ENCODE data around the gene RFX4.
"Not testable (repeated sequence)": the region's sequence is repeated elsewhere in the genome, so short reads cannot be mapped to it uniquely, and the experiment has no call there.

The RFX4 gene

DNA sequence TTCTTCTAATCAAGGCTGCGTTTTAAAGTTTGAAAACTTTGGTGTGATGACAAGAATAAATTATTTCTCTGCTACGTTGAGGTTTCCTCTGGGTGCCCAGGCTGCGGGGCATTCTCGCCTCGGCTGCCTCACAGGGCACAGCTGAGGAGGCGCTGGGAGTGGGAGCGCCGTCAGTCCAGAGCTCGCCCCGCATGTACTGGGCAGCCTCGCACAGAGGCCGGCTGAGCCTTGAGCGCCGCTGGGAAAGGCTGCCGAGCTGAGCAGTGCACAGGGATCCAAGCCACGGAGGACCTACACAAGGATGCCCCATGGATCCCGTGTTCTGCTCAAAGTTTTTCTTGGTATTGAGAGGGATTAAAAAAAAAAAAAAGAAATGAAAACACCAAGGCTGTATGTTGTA lies 11.6 kb downstream of the RFX4 start:
- DNase-seq (ENCODE audit: low read depth) = no peak

DNA sequence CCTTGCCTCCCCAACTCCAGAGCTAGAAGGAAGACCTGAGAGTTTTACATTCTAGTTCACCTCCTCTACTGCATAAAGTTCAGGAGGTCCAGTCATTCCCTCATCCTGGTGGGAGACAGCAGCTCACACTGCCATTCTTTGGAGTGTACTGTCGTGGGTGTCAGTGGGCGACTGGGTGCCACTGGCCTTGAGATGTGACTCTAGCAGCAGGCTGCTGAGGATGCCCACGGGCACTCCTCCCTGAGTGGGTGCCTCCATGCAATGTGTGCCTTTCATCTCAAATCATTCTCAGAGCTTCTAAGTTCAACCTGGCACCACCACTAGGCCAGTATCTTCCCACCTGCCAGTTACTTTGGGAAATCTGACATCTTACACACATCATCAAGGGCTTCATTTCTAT lies 12.5 kb downstream of the RFX4 start:
- DNase-seq (ENCODE audit: low read depth) = no peak

DNA sequence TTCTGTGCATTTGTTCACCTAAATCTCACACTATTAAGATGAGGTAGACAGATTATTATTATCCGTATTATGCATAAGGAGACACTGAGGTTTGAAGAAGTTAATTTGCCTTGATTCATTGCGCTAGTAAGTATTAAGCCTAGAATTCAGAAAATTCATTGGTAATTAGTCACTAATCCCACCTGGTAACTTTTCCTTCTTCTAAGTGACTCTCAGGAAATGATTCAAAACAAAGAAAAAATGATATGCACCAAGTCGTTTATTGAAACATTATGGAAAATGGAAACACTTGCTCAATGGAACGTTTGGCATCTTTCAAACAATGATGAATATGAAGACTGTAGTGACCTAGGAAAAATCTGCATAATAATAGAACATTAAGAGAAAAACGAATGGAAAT lies 15.2 kb downstream of the RFX4 start:
- DNase-seq (ENCODE audit: low read depth) = no peak

DNA sequence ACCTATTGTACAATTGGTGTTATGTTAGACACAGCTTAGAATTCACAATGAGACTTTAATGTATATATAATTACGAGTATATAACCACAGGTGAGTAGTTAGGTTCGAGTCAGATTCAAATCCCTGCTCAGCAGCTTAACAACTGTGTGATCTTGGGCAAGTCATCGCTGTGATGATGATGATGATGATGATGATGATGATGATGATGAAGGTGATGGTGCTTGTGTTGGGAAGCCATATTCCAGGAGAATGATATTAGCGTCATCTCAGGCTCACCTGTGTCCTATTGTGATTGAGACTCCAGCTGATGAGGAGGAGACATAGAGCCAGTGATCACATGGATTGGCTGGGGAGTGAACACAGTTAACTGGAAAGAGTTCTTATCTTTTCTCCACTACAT lies 16.5 kb downstream of the RFX4 start:
- DNase-seq (ENCODE audit: low read depth) = no peak

DNA sequence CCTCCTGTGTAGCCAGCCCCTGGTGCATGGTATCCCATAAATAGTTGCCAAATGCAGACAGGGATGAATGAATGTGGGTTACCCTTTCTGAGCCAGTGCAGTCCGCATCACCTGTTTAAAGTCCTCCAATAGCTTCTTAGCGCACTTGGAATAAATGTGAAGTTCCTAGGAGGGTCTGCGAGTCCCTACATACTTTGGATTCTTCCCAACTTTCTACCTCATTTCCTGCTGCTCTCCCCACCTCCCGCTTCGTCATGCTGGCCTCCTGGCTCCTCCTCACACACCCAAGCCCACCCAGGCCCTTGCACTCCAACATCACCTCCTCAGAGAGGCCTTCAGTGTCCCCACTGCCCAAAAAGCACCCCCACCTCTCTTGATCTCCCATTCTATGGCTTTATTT lies 17.7 kb downstream of the RFX4 start:
- no peak for DNase-seq (ENCODE audit: low read depth)

DNA sequence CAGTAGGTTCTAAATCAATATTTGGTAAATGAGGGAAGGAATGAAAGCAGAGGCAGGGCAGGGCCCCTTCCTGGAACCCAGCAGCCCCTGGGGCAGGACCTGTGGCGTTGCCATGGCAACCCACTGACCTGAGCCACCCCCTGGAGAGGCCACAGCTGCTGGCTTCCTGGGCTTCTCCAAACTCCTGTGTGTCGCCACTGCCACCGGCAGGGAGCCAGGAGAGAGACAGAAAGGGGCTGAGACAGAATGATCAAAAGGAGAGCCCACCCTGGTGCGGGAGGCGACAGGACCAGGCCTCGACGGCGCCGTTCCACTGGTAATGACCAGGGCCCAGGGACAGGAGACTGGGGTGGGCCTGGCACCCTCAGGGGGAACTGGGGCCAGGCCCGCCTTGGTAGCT lies 18.2 kb downstream of the RFX4 start:
- no peak for DNase-seq (ENCODE audit: low read depth)

DNA sequence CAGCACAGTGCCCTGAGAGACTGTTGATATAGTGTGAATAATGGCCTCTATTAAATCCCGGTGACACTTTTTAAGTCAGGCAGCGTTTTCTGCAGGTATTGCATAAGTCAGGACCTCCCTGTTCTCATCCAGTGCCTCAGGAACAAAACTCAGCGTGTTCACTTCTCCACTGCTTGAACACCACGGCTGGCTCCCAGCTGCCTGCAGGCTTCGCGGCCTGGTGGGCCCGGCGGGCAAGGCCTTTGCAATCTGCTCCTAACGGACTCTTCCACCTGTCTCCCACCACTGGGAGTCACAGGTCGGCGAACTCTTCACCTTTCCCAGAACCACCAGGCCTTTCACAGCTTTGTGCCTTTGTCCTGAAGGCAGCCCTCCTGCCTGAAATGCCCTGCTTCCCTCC lies 18.7 kb downstream of the RFX4 start:
- DNase-seq (ENCODE audit: low read depth) = no peak

DNA sequence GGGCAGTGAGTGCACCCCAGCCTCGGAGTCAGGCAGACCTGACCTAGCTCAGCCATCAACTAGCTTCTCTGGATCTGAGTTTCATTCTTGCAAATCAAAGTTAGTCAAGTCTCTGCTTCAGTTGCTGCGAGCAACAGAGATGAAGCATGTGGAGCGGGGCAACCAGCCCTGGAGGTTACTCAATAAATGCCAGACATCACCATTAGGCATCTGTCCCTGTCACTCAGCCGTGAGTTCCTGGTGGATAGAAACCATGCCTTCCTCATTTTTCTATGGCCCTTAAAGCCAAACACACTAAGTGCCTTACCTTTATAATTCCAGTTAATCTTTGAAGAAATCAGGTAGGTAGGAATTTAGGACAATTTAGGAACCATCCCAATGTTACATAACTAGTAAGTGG lies 19.3 kb downstream of the RFX4 start:
- DNase-seq (ENCODE audit: low read depth) = no peak

DNA sequence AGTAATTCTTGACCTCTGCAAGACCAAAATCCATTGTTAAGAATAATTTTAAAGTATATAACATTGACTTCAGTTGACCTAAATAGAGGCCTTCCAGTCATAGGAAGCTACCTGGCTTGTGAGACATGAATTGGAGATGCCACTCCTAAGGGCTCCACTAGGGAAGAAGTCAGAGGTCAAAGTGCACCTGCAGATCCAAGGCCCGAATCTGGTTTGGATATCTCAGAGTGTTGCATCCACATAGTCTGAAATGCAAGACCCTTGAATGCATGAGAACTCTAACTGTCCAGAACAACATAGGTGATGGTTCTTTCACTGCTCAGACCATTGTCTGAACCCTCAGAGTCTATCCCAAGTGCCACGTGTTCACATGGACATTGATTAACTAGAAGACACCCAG lies 22.4 kb downstream of the RFX4 start:
- no peak for DNase-seq (ENCODE audit: low read depth)

DNA sequence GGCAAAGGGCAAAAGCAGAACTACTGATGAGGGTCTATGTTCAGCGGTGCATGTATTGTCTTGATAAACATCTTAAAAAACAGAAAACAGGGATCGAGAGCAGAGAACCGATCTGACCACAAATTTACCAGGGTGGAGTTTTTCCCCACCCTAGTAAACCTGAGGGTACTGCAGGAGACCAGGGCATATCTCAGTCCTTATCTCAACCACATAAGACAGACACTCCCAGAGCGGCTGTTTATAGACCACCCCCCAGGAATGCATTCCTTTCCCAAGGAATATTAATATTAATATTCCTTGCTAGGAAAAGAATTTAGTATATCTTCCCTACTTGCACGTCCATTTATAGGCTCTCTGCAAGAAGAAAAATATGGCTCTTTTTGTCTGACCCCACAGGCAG lies 37.8 kb downstream of the RFX4 start:
- DNase-seq (ENCODE audit: low read depth) = not testable (repeated sequence)

DNA sequence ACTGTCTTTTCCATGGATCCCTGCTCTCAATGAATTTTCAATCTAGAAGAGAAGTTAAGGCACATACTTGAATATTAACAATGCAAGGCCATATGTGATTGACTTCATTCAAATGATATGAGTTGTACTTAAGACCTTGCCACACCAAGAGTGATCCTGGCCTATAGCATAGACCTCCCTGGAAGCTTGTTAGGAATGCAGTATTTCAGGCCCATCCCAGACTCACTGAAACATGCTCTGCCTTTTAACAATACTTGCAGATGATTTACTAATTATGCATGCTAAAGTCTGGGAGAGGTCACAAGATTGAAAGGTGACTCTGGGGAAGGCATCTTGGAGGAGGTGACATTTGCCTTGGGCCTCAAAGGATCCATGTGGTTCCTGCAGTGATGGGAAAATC lies 43.2 kb downstream of the RFX4 start:
- no peak for DNase-seq (ENCODE audit: low read depth)

DNA sequence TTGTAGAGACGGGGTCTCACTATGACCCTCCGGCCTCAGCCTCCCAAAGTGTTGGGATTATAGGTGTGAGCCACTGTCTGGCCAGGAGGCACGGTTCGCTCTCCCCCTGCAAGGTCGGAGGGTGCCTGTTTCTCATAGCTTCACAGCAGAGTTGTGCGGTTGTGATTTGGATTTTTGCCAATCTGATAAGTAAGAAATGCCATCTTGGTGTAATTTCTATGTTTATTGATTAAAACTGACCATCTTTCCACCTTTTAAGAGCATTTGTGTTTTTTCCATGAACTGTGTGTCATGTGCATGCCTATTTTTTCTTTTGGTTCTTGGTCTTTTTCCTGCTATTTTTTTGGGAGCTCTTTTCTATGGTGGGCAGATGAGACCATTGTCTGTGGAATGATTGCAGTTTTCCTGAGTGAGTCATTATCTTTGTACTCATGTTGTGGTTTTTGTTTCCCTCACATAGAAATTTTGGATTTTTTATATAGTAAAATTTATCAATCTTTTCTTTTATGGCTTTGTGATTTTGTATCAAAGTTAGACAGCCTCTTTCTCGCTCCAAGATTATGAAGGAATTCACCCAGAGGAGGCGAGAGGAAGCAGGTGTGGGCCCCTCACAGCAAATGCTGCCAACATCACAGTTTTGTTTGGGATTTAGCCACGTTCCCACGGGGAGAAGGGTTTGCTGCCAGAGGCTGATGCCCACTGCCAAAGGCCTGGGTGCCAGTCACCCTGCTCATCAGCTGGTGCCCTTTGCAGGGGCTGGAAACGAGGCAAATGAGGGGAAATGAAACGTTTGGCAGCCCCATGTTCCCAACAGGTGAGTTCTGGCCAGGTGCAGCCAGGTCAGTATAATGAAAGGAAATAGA lies 47.2 kb downstream of the RFX4 start:
- DNase-seq (ENCODE audit: low read depth) = no peak

DNA sequence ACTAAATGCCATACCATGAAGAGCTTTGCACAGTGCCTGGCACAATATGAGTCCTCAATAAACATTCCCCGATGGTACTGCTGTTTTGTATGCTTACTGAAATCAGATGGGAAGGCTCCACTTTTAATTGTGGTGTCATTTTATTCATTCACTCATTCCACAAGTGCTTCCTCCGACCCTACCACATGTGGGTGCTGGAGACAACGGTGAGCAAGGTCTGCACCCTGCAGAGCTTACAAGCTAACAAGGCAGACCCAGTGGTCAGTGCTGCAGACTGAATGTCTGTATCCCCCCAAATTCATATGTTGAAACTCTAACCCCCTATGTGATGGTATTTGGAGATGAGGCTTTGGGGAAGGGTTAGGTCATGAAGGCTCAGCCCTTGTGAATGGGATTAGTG lies 48.3 kb downstream of the RFX4 start:
- DNase-seq (ENCODE audit: low read depth) = no peak

DNA sequence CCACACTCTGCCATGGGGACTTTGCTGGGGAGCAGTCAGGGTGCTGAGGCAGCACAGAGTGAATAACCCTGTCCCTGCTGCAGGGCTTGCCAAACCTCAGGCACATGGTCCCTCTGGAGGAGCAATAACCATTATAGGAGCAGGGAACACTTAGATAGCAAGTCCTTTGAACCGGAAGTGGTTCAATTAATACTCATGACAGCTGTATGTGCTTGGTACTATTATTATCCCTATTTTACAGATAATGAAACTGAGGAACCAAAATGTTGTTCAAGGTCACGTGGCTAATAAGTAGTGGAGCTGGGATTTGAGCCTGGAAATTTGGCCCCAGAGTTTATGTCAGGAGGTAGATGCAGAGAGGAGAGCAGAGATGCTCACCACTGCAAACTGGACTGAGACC lies 49.0 kb downstream of the RFX4 start:
- DNase-seq (ENCODE audit: low read depth) = no peak

DNA sequence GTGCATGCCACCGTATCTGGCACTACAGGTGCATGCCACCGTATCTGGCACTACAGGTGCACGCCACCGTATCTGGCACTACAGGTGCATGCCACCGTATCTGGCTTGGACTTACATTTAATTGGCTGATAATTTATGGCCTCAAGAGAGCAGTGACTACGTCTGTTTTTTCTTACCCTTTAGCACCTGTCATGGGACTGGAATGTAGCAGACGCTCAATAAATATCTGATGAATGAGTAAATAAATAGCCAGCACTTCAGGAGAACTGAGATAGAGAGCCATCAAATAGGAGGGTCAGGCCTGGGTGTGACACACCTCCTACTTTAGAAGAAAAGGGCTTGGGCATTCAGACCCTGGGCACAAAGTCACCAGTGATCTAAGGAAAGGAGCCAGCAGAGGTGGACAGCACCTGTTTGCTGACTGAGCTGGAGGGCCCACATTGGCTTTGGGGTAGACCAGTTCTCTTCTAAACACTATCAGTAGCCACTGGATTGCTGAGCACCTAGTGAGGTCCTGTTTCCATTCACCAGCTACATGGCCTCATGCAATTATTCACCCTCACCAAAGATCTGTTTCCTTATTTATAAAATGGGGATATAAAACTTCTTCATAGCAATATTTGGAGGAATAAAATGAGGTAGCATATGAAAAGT lies 50.1 kb downstream of the RFX4 start:
- no peak for DNase-seq (ENCODE audit: low read depth)

DNA sequence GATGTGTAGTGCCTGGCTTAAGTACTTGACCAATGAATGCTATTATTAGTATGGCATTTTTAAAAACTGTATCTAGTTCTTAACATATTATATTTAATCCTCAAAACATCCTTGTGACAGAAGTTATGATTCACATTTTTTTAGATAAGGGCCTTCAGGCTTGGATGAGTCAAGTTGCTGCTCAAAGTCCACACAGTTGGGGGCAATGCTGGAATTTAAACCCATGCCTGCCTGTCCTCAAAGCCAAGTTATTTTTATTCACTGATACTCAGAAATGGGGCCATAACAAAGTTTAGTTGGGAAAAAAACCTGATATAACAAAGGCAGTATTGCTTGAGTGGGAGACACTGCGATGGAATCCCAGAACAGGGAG lies 50.6 kb downstream of the RFX4 start:
- DNase-seq (ENCODE audit: low read depth) = no peak

DNA sequence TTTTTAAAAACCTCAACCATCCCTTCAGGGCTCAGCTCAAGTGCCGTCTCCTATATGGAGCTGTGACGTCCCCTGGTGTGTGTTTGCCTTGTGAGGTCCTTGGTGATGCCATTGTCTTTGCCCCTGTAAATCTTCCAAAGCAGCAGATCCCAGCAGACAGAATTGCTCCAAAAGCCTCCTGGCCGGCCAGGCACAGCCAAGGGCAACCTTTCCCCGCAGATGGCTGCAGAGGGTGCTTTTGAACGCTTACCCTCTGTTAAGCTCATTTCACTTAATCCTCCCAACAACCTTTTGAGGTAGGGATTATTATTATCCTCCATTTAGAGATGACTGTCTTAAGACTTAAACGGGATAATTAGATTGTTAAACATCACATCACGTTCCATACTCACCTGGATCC lies 51.4 kb downstream of the RFX4 start:
- no peak for DNase-seq (ENCODE audit: low read depth)

DNA sequence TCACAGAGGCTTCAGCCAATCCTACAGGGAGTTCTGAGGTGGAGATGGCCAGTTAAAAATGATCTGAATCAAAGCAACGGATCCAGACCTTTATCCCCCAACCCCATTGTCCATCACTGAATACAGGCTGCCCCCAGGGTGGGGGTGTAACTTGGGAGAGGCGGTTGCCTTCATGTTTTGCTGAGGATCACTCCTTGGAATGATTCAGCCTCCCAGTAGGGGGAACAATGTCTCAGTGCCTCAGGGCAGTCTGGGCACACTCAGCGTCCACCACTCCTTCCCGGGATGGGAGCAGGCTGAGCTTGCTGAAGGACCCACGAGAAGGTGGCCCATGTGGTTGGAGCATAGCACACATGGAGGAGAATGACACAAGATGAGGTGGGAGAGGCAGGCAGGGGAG lies 60.2 kb downstream of the RFX4 start:
- DNase-seq (ENCODE audit: low read depth) = no peak

DNA sequence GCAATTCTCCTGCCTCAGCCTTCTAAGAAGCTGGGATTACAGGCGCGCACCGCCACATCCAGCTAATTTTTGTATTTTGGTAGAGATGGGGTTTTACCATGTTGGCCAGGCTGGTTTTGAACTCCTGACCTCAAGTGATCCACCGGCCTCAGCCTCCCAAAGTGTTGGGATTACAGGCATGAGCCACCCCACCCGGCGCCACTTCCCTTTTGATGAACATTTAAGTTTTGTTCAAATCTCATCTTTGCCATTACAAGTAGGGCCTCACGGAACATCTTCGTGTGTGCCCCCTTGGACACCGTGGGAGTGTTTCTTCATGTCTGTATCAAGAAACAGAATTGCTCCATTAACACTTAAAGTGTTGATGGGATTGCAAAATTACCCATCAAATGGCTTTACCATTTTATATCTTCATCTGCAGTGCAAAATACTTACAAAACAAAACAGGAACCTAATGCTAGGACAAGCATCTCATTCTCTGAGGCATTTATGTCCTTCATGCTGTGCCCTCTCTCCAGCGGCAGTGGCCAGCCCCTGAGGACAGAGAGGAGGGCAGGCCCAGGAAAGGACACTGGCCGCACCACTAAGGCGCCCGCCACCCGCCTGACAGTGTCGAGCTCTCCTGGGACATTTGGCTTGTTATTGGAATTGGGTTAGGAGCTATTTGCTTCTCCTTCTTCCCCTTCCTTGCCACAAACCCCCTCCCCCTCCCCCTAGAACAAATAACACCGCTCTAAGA lies 61.7 kb downstream of the RFX4 start:
- no peak for DNase-seq (ENCODE audit: low read depth)

DNA sequence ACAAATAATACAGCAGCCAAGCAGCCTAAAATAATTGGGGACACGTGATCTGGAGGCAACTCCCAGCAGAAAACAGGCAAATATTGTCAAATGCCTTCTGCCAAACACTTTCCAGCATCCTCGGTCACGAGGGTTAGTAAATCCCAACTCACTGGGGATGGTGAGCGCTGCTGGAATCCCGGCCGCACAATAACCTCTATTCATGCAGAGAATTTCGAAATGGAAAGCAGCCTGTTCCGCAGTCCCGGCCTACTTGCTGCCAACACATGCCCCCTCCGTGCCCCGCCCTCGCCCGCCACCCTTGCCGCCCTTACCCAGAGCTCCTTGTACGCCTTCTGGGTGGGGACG lies 62.2 kb downstream of the RFX4 start:
- DNase-seq (ENCODE audit: low read depth) = no peak

DNA sequence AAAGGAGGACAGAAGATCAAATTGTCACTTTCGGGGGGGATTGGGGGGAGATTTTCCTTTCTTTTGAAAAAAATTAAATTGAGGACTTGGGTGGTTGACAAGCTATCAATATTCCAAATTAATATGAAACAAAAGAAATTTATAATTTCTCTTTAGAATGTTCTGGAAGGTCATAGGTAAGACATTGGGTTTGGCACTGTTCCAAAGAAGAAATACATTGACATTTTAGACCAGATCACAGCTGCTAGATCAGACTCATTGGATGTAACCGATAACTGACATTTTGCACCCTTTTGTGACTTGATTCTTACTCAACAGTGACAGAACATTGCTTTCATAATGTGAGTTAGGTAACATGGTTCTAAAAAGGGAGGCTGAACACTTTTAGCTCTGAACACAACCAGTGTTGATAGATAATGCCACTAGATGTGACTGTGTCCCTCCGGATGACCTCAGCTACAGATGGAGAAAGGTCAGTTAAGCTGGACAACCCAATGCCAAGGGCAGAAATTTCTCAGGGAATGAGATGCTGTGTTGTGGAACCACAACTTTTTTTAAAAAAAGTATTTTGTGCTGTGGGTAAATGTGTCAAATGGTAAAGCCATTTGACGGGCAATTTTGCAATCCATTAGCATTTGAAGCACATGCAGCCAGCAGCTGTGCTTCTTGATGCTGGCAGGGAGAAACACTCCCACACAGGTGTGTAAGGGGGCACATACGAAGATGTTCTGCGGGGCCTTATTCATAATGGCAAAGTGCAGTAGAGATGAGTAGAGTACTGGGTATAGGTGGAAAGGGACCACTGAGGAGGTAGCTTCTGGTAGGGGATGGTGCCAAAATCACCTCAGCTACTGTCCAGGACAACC lies 62.9 kb downstream of the RFX4 start:
- DNase-seq (ENCODE audit: low read depth) = no peak

DNA sequence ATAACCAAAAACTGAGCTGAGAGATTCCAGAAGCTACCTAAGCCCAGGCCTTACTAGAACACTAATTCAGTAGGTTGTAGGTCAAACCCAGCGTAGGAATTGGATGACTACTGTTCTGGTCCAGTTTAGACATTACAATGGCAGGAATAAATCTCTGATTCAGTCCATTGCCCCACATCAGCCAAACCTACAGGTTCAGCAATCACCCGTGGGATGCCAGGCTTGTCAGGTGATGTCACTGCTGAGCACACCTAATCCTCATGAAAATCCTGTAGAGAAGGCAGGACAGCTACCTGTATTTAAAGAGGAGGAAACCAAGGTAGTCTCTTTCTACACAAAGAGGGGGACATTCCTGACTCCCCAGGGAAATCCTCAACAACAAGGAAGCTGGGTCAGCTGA lies 63.7 kb downstream of the RFX4 start:
- DNase-seq (ENCODE audit: low read depth) = no peak

Data from GM04503 (cell line).